AG04450 (cell line): Measurements from ENCODE around the gene CCL7. TPM values are rescaled to one million over a fixed set of nuclear protein-coding genes. Genes with fewer than 3 reads are reported as not detected.

ENCODE experiments used
- CTCF ChIA-PET: fragments of 300-600, 350-600 bp; formaldehyde crosslinking; extraction: SDS; loops from one replicate; lab custom pipeline; 2022; ENCODE audit warnings: antibody characterized with exemption, inconsistent platforms; lab: Charles Lee
- POLR2A ChIA-PET: fragments of 350-600 bp; formaldehyde crosslinking; extraction: SDS; loops from one replicate; lab custom pipeline; 2021; ENCODE audit warnings: antibody characterized with exemption, inconsistent platforms; lab: Yijun Ruan, JAX
- DNase-seq: peaks from one replicate; pipeline ENCODE4 v3.0.0-alpha.2; 2011; ENCODE audit warnings: low read depth, low spot score
- H3K27ac ChIP-seq: one replicate; pipeline ENCODE4 v1.5.1; 2012; ENCODE audit warnings: low read depth, low read length, control low read depth
- H3K27me3 ChIP-seq: one replicate; pipeline ENCODE4 v1.6.0; 2012; ENCODE audit warnings: low read length; ENCODE audit not compliant: control insufficient read depth, insufficient read depth
- H3K4me3 ChIP-seq: 2 replicates; pipeline ENCODE4 v1.5.1; 2011; ENCODE audit warnings: mild to moderate bottlenecking, low read depth, low read length, control low read depth
- H3K9me3 ChIP-seq: 2 replicates; pipeline ENCODE4 v1.5.1; 2012; ENCODE audit warnings: low read length; ENCODE audit not compliant: control insufficient read depth, insufficient read depth
- CTCF ChIP-seq: IDR thresholded peaks from 2 replicates; pipeline ENCODE4 v1.5.1; 2011; ENCODE audit warnings: low read depth, low read length, control low read depth, inconsistent platforms
- polyA plus RNA-seq: library from polyadenylated mRNA; depleted of rRNA; stranded (reverse); fragments of >200 nt; gene quantifications from 2 replicates; pipeline ENCODE4 v1.2.3, GENCODE V29; 2011

CCL7 gene
- polyA plus RNA-seq, 1 experiment = 0.50 TPM

- POLR2A ChIA-PET = no interaction called here
- Histone ChIP-seq H3K27ac (no peak overlapping the region), H3K27me3 (peaks cover 4% of the 10 kb centered on the region), H3K4me3 (no peak overlapping the region), H3K9me3 (peaks cover 9% of the 10 kb centered on the region)
- no peak for TF ChIP-seq CTCF
- CTCF ChIA-PET = interaction anchor here (0.6 kb wide), 1 partner anchor 132 kb away, joined by 3 read pairs; no protein-coding TSS in a partner anchor
- DNase-seq = no peak
Observed at GRCh38 chr17:34228781-34229180, 41.2 kb upstream of the CCL7 start.

- Histone ChIP-seq H3K27ac (no peak overlapping the region), H3K9me3 (peaks cover 9% of the 10 kb centered on the region), H3K4me3 (no peak overlapping the region), H3K27me3 (peaks cover under 1% of the 10 kb centered on the region)
- ChIA-PET CTCF (interaction anchor here (0.6 to 1.4 kb wide), 4 partner anchors 30 to 1234 kb away, joined by 3 to 6 read pairs (median 3); no protein-coding TSS in a partner anchor), POLR2A (no interaction called here)
- TF ChIP-seq CTCF = no peak
- no peak for DNase-seq
Observed at GRCh38 chr17:34230342-34230741, 39.7 kb upstream of the CCL7 start.

GRCh38 chr17:34234616-34235015, 35.4 kb upstream of the CCL7 start:
- no peak for TF ChIP-seq CTCF
- no peak overlapping the region for H3K27ac ChIP-seq
- POLR2A ChIA-PET = interaction anchor here (1.2 kb wide), 1 partner anchor 18 kb away, joined by 3 read pairs; no protein-coding TSS in a partner anchor
- no peak for DNase-seq
- peaks cover 4% of the 10 kb centered on the region; the same call in 1 of the 2 replicates for H3K9me3 ChIP-seq
- no peak overlapping the region for H3K4me3 ChIP-seq
- CTCF ChIA-PET = interaction anchor here (1.0 to 3.7 kb wide), 2 partner anchors 34 to 127 kb away, joined by 3 to 31 read pairs; no protein-coding TSS in a partner anchor
- no peaks in the 10 kb centered on the region for H3K27me3 ChIP-seq

GRCh38 chr17:34235389-34236028, 34.5 kb upstream of the CCL7 start:
- DNase-seq = no peak

More at GRCh38 chr17:34235389-34236028, 34.5 kb upstream of the CCL7 start:
- Histone ChIP-seq H3K27me3 (no peaks in the 10 kb centered on the region), H3K9me3 (no peaks in the 10 kb centered on the region), H3K4me3 (no peak overlapping the region), H3K27ac (no peak overlapping the region)
- POLR2A ChIA-PET = interaction anchor here (0.8 kb wide), 1 partner anchor 13 kb away, joined by 3 read pairs; no protein-coding TSS in a partner anchor
- TF ChIP-seq CTCF = no peak
- CTCF ChIA-PET = interaction anchor here (0.7 to 3.7 kb wide), 3 partner anchors 35 to 126 kb away, joined by 3 to 31 read pairs (median 5); no protein-coding TSS in a partner anchor
